Measurements from ENCODE around the gene TERB1. TPM values are rescaled to one million over a fixed set of nuclear protein-coding genes. Genes with fewer than 3 reads are reported as not detected.

TERB1 gene
- total RNA-seq, 1 donor from 2014 or later = not detected

- Mint-ChIP-seq H3K36me3 (ENCODE audit: insufficient read depth) (no peaks in the 10 kb centered on the region), H3K27me3 (no peaks in the 10 kb centered on the region), H3K27ac (no peak overlapping the region), H3K4me1 (ENCODE audit: low read depth) (peaks cover 1% of the 10 kb centered on the region), H3K4me3 (ENCODE audit: low read depth) (no peak overlapping the region), H3K9me3 (ENCODE audit: low read depth) (no peaks in the 10 kb centered on the region)
- TF ChIP-seq CTCF (IDR thresholded peaks at IDR 0.05; ENCODE audit: unreplicated experiment) = no peak
- DNase-seq (ENCODE audit: low spot score, unreplicated experiment) = no peak
Observed at GRCh38 chr16:66786551-66786950, 14.8 kb downstream of the TERB1 start.

GRCh38 chr16:66776457-66776856 is 24.9 kb downstream of the TERB1 start:
- peaks cover 3% of the 10 kb centered on the region for H3K4me1 Mint-ChIP-seq (ENCODE audit: low read depth)
- H3K36me3 Mint-ChIP-seq (ENCODE audit: insufficient read depth) = no peaks in the 10 kb centered on the region
- no peak overlapping the region for H3K27ac Mint-ChIP-seq
- TF ChIP-seq CTCF (IDR thresholded peaks at IDR 0.05; ENCODE audit: unreplicated experiment) = no peak
- H3K9me3 Mint-ChIP-seq (ENCODE audit: low read depth) = no peaks in the 10 kb centered on the region
- H3K27me3 Mint-ChIP-seq = no peaks in the 10 kb centered on the region
- no peak overlapping the region for H3K4me3 Mint-ChIP-seq (ENCODE audit: low read depth)
- no peak for DNase-seq (ENCODE audit: low spot score, unreplicated experiment)

- no peaks in the 10 kb centered on the region for H3K9me3 Mint-ChIP-seq (ENCODE audit: low read depth)
- DNase-seq (ENCODE audit: low spot score, unreplicated experiment) = no peak
- no peaks in the 10 kb centered on the region for H3K27me3 Mint-ChIP-seq
- no peak overlapping the region for H3K27ac Mint-ChIP-seq
- H3K4me3 Mint-ChIP-seq (ENCODE audit: low read depth) = no peak overlapping the region
- TF ChIP-seq CTCF (IDR thresholded peaks at IDR 0.05; ENCODE audit: unreplicated experiment) = no peak
- no peaks in the 10 kb centered on the region for H3K36me3 Mint-ChIP-seq (ENCODE audit: insufficient read depth)
- peaks cover 3% of the 10 kb centered on the region for H3K4me1 Mint-ChIP-seq (ENCODE audit: low read depth)
Observed at GRCh38 chr16:66774981-66775380, 26.4 kb downstream of the TERB1 start.

GRCh38 chr16:66758086-66758485 is 43.3 kb downstream of the TERB1 start:
- no peaks in the 10 kb centered on the region for H3K36me3 Mint-ChIP-seq (ENCODE audit: insufficient read depth)
- no peaks in the 10 kb centered on the region for H3K4me1 Mint-ChIP-seq (ENCODE audit: low read depth)
- peak; percentile 17 for TF ChIP-seq CTCF (IDR thresholded peaks at IDR 0.05; ENCODE audit: unreplicated experiment)
- no peak overlapping the region for H3K27ac Mint-ChIP-seq
- no peak for DNase-seq (ENCODE audit: low spot score, unreplicated experiment)
- H3K4me3 Mint-ChIP-seq (ENCODE audit: low read depth) = no peak overlapping the region
- H3K27me3 Mint-ChIP-seq = peaks cover 2% of the 10 kb centered on the region
- H3K9me3 Mint-ChIP-seq (ENCODE audit: low read depth) = no peaks in the 10 kb centered on the region

- Mint-ChIP-seq H3K4me1 (ENCODE audit: low read depth) (peaks cover 11% of the 10 kb centered on the region), H3K4me3 (ENCODE audit: low read depth) (no peak overlapping the region), H3K27me3 (peaks cover 8% of the 10 kb centered on the region), H3K27ac (no peak overlapping the region), H3K36me3 (ENCODE audit: insufficient read depth) (no peaks in the 10 kb centered on the region), H3K9me3 (ENCODE audit: low read depth) (no peaks in the 10 kb centered on the region)
- DNase-seq (ENCODE audit: low spot score, unreplicated experiment) = no peak
- no peak for TF ChIP-seq CTCF (IDR thresholded peaks at IDR 0.05; ENCODE audit: unreplicated experiment)
Observed at GRCh38 chr16:66754819-66755218, 46.6 kb downstream of the TERB1 start.
